GM12878 (cell line): ENCODE data around the gene KCTD19. TPM values are rescaled to one million over a fixed set of nuclear protein-coding genes. Genes with fewer than 3 reads are reported as not detected.

Experiments
- ATAC-seq: fragments of 200-7000 bp; cut with Tn5 transposase; 3 replicates; pipeline ENCODE4 v1.9.1; 2020; ENCODE audit warnings: mild to moderate bottlenecking, moderate library complexity
- BruUV-seq: library from RNA; stranded (reverse); fragments of 400-500 nt; replicated peaks from 2 replicates; lab custom pipeline; 2021; lab: Mats Ljungman, UMichigan
- CTCF ChIA-PET: fragments of 300-600 bp; sonication (Branson Sonifier 250); formaldehyde crosslinking; extraction: SDS; loops from one replicate; lab custom pipeline; 2021; ENCODE audit warnings: inconsistent platforms; lab: Yijun Ruan, JAX
- POLR2A ChIA-PET: fragments of 350-600 bp; formaldehyde crosslinking; extraction: SDS; loops from one replicate; lab custom pipeline; 2021; ENCODE audit warnings: inconsistent platforms; lab: Charles Lee
- RAD21 ChIA-PET: fragments of 300-600 bp; sonication (Branson Sonifier 250); formaldehyde crosslinking; loops from one replicate; lab custom pipeline; 2023; ENCODE audit warnings: antibody characterized with exemption; ENCODE audit not compliant: unreplicated experiment; lab: Charles Lee
- SMC1A ChIA-PET: fragments of 300-600 bp; sonication (Branson Sonifier 250); formaldehyde crosslinking; loops from one replicate; lab custom pipeline; 2023; ENCODE audit not compliant: unreplicated experiment, uncharacterized antibody; lab: Charles Lee
- DNase-seq: peaks from one replicate; pipeline ENCODE4 v3.0.0-alpha.2; 2011; ENCODE audit warnings: low read depth, low spot score
- FAIRE-seq: peaks from 3 replicates; lab custom pipeline; 2011; peaks lifted over from hg19 to GRCh38; lab: Jason Lieb, UNC
- H2AFZ ChIP-seq: 2 replicates; pipeline ENCODE4 v1.6.0; 2011; ENCODE audit warnings: low read depth, low read length, control low read depth; ENCODE audit not compliant: control insufficient read depth
- H3K27ac ChIP-seq: 2 replicates; pipeline ENCODE4 v1.5.1; 2011; ENCODE audit warnings: control low read depth; ENCODE audit not compliant: control insufficient read depth, insufficient read depth
- H3K27me3 ChIP-seq, 2 experiments: replicated peaks in 1 of 2; 2 replicates each; pipeline versions ENCODE4 v1.6.0 to v1.6.1; 2011; ENCODE audit warnings: low read length in 1 of 2; ENCODE audit not compliant: control insufficient read depth in 2 of 2, insufficient read depth in 2 of 2
- H3K36me3 ChIP-seq, 2 experiments: 2 replicates each; pipeline ENCODE4 v1.5.1; 2011; ENCODE audit warnings: low read length in 1 of 2; ENCODE audit not compliant: control insufficient read depth in 2 of 2, insufficient read depth in 2 of 2
- H3K4me1 ChIP-seq: 2 replicates; pipeline ENCODE4 v1.6.1; 2011; ENCODE audit warnings: mild to moderate bottlenecking, low read length, moderate library complexity, mixed read lengths; ENCODE audit not compliant: control insufficient read depth, insufficient read depth
- H3K4me2 ChIP-seq: 2 replicates; pipeline ENCODE4 v1.6.0; 2011; ENCODE audit warnings: control low read depth; ENCODE audit not compliant: control insufficient read depth, insufficient read depth
- H3K4me3 ChIP-seq: fragments of 200-600 bp; sonication (generic); 2 replicates; pipeline ENCODE4 v1.5.1; 2016
- H3K79me2 ChIP-seq: 2 replicates; pipeline ENCODE4 v1.6.0; 2011; ENCODE audit warnings: low read length; ENCODE audit not compliant: control insufficient read depth, insufficient read depth
- H3K9ac ChIP-seq: 2 replicates; pipeline ENCODE4 v1.8.0; 2011; ENCODE audit warnings: low read length, control low read depth, mixed read lengths; ENCODE audit not compliant: control insufficient read depth, insufficient read depth
- H3K9me3 ChIP-seq: replicated peaks from 3 replicates; pipeline ENCODE4 v1.5.1; 2011; ENCODE audit warnings: mild to moderate bottlenecking, low read length; ENCODE audit not compliant: control insufficient read depth, insufficient read depth
- H4K20me1 ChIP-seq: 2 replicates; pipeline ENCODE4 v1.6.0; 2011; ENCODE audit not compliant: control insufficient read depth, insufficient read depth
- ATF3 ChIP-seq: IDR thresholded peaks from 2 replicates; pipeline ENCODE4 v1.6.1; 2011; ENCODE audit warnings: low read depth, mild to moderate bottlenecking, low read length, moderate library complexity, borderline replicate concordance; ENCODE audit errors: extremely low read depth
- ATF7 ChIP-seq: fragments of 450-650 bp; IDR thresholded peaks from 2 replicates; pipeline ENCODE4 v1.6.1; 2016; ENCODE audit warnings: low read depth, mild to moderate bottlenecking
- CHD2 ChIP-seq: IDR thresholded peaks from 2 replicates; pipeline ENCODE4 v1.6.1; 2011; ENCODE audit warnings: low read depth, low read length, improper control_type of control experiment, borderline replicate concordance
- EED ChIP-seq: sonication (generic); IDR thresholded peaks from 2 replicates; pipeline ENCODE4 v1.6.1; 2016; ENCODE audit warnings: antibody characterized with exemption, low read depth
- EP300 ChIP-seq, 2 experiments: fragments of 150-350 bp in 1 of 2; IDR thresholded peaks; 2 replicates each; pipeline ENCODE4 v1.6.1; 2011 to 2012; ENCODE audit warnings: low read depth in 2 of 2, low read length in 2 of 2, borderline replicate concordance in 1 of 2, improper control_type of control experiment in 1 of 2, inconsistent platforms in 1 of 2; ENCODE audit not compliant: control insufficient read depth in 1 of 2
- ETV6 ChIP-seq, 2 experiments: fragments of 450-650 bp in 1 of 2; IDR thresholded peaks in 1 of 2; conservative IDR thresholded peaks in 1 of 2; 2 replicates each; pipeline ENCODE4 v1.6.1; 2014; ENCODE audit warnings: antibody characterized with exemption in 1 of 2, borderline replicate concordance in 1 of 2, low read depth in 1 of 2, mild to moderate bottlenecking in 1 of 2, moderate library complexity in 1 of 2
- EZH2 ChIP-seq: IDR thresholded peaks from 2 replicates; pipeline ENCODE4 v1.6.1; 2012; ENCODE audit warnings: low read depth, mild to moderate bottlenecking, control low read depth, inconsistent platforms, low read length, borderline replicate concordance; ENCODE audit not compliant: control insufficient read depth
- FOXK2 ChIP-seq: fragments of 450-650 bp; IDR thresholded peaks from 2 replicates; pipeline ENCODE4 v1.6.1; 2017; ENCODE audit warnings: mild to moderate bottlenecking, moderate library complexity
- HCFC1 ChIP-seq: fragments of 150-350 bp; IDR thresholded peaks from 2 replicates; pipeline ENCODE4 v1.6.1; 2014; ENCODE audit warnings: low read length
- MTA3 ChIP-seq: IDR thresholded peaks from 2 replicates; pipeline ENCODE4 v1.6.1; 2012; ENCODE audit warnings: low read length, inconsistent platforms, borderline replicate concordance
- NKRF ChIP-seq: fragments of 450-650 bp; conservative IDR thresholded peaks from 2 replicates; pipeline ENCODE4 v1.6.1; 2017; ENCODE audit warnings: mild to moderate bottlenecking, moderate library complexity
- NR2C1 ChIP-seq: fragments of 450-650 bp; IDR thresholded peaks from 2 replicates; pipeline ENCODE4 v1.6.1; 2017; ENCODE audit warnings: antibody characterized with exemption, mild to moderate bottlenecking, moderate library complexity
- SMAD1 ChIP-seq: fragments of 450-650 bp; IDR thresholded peaks from 2 replicates; pipeline ENCODE4 v1.6.1; 2018; ENCODE audit warnings: mild to moderate bottlenecking, low read depth; ENCODE audit not compliant: partially characterized antibody
- TAF1 ChIP-seq: IDR thresholded peaks from 2 replicates; pipeline ENCODE4 v1.6.1; 2011; ENCODE audit warnings: mild to moderate bottlenecking, low read depth, low read length, borderline replicate concordance
- TCF7 ChIP-seq: IDR thresholded peaks from 2 replicates; pipeline ENCODE4 v1.6.1; 2014; ENCODE audit warnings: antibody characterized with exemption, borderline replicate concordance
- USF1 ChIP-seq: IDR thresholded peaks from 2 replicates; pipeline ENCODE4 v1.6.1; 2011; ENCODE audit warnings: borderline replicate concordance, low read depth, mild to moderate bottlenecking, moderate library complexity, mixed read lengths, low read length; ENCODE audit not compliant: insufficient read depth; ENCODE audit errors: extremely low read length
- YBX1 ChIP-seq: fragments of 450-650 bp; IDR thresholded peaks from 2 replicates; pipeline ENCODE4 v1.6.1; 2016; ENCODE audit warnings: antibody characterized with exemption
- WGBS: methylation state at CpG from one replicate; pipeline ENCODE4 v1.1.6; 2016; ENCODE audit warnings: low lambda C conversion rate; ENCODE audit not compliant: insufficient replicate concordance, insufficient coverage; ENCODE audit errors: missing lambda C conversion rate; 5-methylcytosine and 5-hydroxymethylcytosine counted together
- in situ Hi-C: fragments of 300-500 bp; cut with MboI; formaldehyde crosslinking; loops from 9 replicates; pipeline ENCODE4 v1.14.3; 2018; ENCODE audit warnings: mixed read lengths
- intact Hi-C: fragments of 100-400 bp; cut with micrococcal nuclease; formaldehyde crosslinking; loops from one replicate; pipeline ENCODE4 v1.14.2; 2022; ENCODE audit not compliant: unreplicated experiment
- polyA plus RNA-seq, 11 experiments: library from polyadenylated mRNA; depleted of rRNA in 4 of 11; unstranded in 6 of 11; stranded (reverse) in 5 of 11; fragments of >200 nt; fragmentation: Nextera tagmentation in 4 of 11; fragmentation: Illumina TruSeq in 1 of 11; extraction: Ambion mirVana in 4 of 11; extraction: Trizol in 1 of 11; gene quantifications; 1 replicate in 1 of 11; 2 replicates in 10 of 11; pipeline versions ENCODE4 v1.2.1 to v1.2.3, GENCODE V29; 2011 to 2016; ENCODE audit warnings: inconsistent platforms in 2 of 11, missing spikeins in 2 of 11, low read depth in 1 of 11
- total RNA-seq, 4 experiments: library from RNA; depleted of rRNA in 3 of 4; stranded (reverse); fragments of >200 nt in 3 of 4; fragmentation: Illumina TruSeq in 1 of 4; extraction: Trizol in 1 of 4; gene quantifications; 2 replicates each; pipeline versions ENCODE4 v1.2.1 to v1.2.3, GENCODE V29; 2013 to 2021

KCTD19 gene
- total and polyA plus RNA-seq, 10 of the 15 experiments (the other 5 are each of a cell fraction or from before 2014, with no cell fraction given), result 1.6 to 8.9 (median 3.9) TPM

- Histone ChIP-seq H3K9ac (no peak overlapping the region), H3K4me2 (no peak overlapping the region), H3K4me1 (no peaks in the 10 kb centered on the region), H3K27me3 (no peaks in the 10 kb centered on the region; a peak in 1 of 4 replicates), H3K27ac (no peak overlapping the region), H3K9me3 (peaks cover 4% of the 10 kb centered on the region; the same call in 1 of the 3 replicates), H3K4me3 (no peak overlapping the region), H3K79me2 (no peaks in the 10 kb centered on the region), H2AFZ (no peak overlapping the region), H3K36me3 (no peaks in the 10 kb centered on the region), H4K20me1 (no peaks in the 10 kb centered on the region)
- POLR2A ChIA-PET, result interaction anchor here (0.7 kb wide), 1 partner anchor 409 kb away, joined by 5 read pairs; the partner anchor contains the start of gene CES3
- CTCF ChIA-PET, result interaction anchor here (0.7 kb wide), 1 partner anchor 380 kb away, joined by 3 read pairs; no protein-coding TSS in a partner anchor
- WGBS, result 50% methylated on average over 4 of the region's 4 CpGs
- FAIRE-seq (no peak), ATAC-seq (no peak), DNase-seq (no peak)
- RAD21 ChIA-PET, result no interaction called here
- no peak for TF ChIP-seq USF1
- no peak for TF ChIP-seq ETV6 (conservative IDR thresholded peaks at IDR 0.05 in 1 of 2, IDR thresholded peaks at IDR 0.05 in 1 of 2; ENCODE audit: borderline replicate concordance in 1 of 2, low read depth in 1 of 2)
- TF ChIP-seq ATF3, result no peak
- TF ChIP-seq FOXK2, result no peak
- TF ChIP-seq ATF7, result no peak
- TF ChIP-seq EZH2, result no peak
- no peak for TF ChIP-seq NR2C1
- no peak for TF ChIP-seq TCF7
- no peak for TF ChIP-seq HCFC1
- TF ChIP-seq YBX1, result no peak
- no peak for TF ChIP-seq MTA3
- TF ChIP-seq EED, result no peak
- TF ChIP-seq NKRF, result no peak
- TF ChIP-seq EP300 (IDR thresholded peaks at IDR 0.05; ENCODE audit: borderline replicate concordance in 1 of 2, control insufficient read depth in 1 of 2, low read depth in 2 of 2, low read length in 2 of 2), result no peak
- no peak for TF ChIP-seq TAF1
- no peak for TF ChIP-seq SMAD1
- TF ChIP-seq CHD2, result no peak
- no TSS peak for BruUV-seq
- SMC1A ChIA-PET, result no interaction called here
- intact Hi-C loops (no loop called here), in situ Hi-C loops (no loop called here)
Observed at GRCh38 chr16:67370661-67371060, 44.1 kb upstream of the KCTD19 start.
